ENCODE measurements around the gene CRYL1. TPM values are rescaled to one million over a fixed set of nuclear protein-coding genes. Genes with fewer than 3 reads are reported as not detected.

CRYL1 gene
- total and polyA plus RNA-seq, 9 of the 15 experiments (the other 6 are each of a cell fraction or from before 2014, with no cell fraction given), result 1.0 to 6.9 (median 2.4) TPM

DNA sequence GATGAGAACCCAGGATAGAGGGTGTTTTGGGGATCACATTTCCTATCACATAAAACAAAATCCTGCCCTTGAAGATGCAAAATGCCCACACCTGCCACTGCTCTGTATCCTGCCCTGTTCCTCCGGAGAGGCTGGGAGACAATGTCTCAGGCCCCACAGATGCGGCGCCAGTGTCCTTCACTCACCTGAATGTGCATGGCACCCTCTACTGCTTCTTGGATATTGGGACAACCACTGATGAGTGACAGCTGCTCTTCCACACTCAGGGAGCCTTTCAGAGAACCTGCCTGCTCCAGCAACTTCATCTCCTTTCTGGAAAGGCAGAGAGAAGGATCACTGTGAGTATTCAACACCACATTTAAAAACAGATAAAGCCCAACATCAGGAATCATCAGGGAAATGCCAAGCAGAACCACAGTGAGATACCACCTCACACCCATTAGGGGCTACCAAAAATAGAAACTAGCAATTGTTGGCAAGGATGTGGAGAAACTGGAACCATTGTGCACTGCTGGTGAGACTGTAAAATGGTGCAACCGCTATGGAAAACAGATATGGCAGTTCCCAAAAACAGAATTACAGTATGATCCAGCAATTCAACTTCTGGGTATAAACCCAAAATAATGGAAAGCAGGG lies 36.4 kb downstream of the CRYL1 start:
- intact Hi-C loops (cut with micrococcal nuclease), result loop anchor here (5.0 kb wide), 2 partner anchors 292 to 307 kb away; no protein-coding TSS in a partner anchor
- no peak for FAIRE-seq
- TF ChIP-seq ZNF263 (CRISPR knock-in tag; IDR thresholded peaks at IDR 0.05; ENCODE audit: borderline replicate concordance), result no peak
- TF ChIP-seq KAT8 (IDR thresholded peaks at IDR 0.05; ENCODE audit: low read depth), result no peak
- TF ChIP-seq TCFL5 (CRISPR knock-in tag; conservative IDR thresholded peaks at IDR 0.05), result no peak
- TF ChIP-seq TAF15 (IDR thresholded peaks at IDR 0.05; ENCODE audit: low read depth, low read length), result no peak
- TF ChIP-seq, protein P1, sequence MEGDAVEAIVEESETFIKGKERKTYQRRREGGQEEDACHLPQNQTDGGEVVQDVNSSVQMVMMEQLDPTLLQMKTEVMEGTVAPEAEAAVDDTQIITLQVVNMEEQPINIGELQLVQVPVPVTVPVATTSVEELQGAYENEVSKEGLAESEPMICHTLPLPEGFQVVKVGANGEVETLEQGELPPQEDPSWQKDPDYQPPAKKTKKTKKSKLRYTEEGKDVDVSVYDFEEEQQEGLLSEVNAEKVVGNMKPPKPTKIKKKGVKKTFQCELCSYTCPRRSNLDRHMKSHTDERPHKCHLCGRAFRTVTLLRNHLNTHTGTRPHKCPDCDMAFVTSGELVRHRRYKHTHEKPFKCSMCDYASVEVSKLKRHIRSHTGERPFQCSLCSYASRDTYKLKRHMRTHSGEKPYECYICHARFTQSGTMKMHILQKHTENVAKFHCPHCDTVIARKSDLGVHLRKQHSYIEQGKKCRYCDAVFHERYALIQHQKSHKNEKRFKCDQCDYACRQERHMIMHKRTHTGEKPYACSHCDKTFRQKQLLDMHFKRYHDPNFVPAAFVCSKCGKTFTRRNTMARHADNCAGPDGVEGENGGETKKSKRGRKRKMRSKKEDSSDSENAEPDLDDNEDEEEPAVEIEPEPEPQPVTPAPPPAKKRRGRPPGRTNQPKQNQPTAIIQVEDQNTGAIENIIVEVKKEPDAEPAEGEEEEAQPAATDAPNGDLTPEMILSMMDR (IDR thresholded peaks at IDR 0.05 in 2 of 3, conservative IDR thresholded peaks at IDR 0.05 in 1 of 3; ENCODE audit: insufficient read depth in 2 of 3, low read depth in 1 of 3, low read length in 3 of 3), result peak in 1 of 3 experiments; percentile 31; a peak in 1 of 6 replicates
- no peak for TF ChIP-seq ZNF253 (CRISPR knock-in tag; conservative IDR thresholded peaks at IDR 0.05)
- no peak for TF ChIP-seq MAFG (tag; conservative IDR thresholded peaks at IDR 0.05)
- TF ChIP-seq, protein P2, sequence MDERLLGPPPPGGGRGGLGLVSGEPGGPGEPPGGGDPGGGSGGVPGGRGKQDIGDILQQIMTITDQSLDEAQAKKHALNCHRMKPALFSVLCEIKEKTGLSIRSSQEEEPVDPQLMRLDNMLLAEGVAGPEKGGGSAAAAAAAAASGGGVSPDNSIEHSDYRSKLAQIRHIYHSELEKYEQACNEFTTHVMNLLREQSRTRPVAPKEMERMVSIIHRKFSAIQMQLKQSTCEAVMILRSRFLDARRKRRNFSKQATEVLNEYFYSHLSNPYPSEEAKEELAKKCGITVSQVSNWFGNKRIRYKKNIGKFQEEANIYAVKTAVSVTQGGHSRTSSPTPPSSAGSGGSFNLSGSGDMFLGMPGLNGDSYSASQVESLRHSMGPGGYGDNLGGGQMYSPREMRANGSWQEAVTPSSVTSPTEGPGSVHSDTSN (CRISPR knock-in tag; IDR thresholded peaks at IDR 0.05; ENCODE audit: low read depth), result 0 out of 2 replicates have a peak, but pooled peaks have one; percentile 7
- TF ChIP-seq, protein P2 (tag; conservative IDR thresholded peaks at IDR 0.05; ENCODE audit: low read depth), result no peak
- TF ChIP-seq, protein P3, sequence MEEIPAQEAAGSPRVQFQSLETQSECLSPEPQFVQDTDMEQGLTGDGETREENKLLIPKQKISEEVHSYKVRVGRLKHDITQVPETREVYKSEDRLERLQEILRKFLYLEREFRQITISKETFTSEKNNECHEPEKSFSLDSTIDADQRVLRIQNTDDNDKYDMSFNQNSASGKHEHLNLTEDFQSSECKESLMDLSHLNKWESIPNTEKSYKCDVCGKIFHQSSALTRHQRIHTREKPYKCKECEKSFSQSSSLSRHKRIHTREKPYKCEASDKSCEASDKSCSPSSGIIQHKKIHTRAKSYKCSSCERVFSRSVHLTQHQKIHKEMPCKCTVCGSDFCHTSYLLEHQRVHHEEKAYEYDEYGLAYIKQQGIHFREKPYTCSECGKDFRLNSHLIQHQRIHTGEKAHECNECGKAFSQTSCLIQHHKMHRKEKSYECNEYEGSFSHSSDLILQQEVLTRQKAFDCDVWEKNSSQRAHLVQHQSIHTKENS (CRISPR knock-in tag; IDR thresholded peaks at IDR 0.05), result no peak
- no peak for TF ChIP-seq RBBP5 (IDR thresholded peaks at IDR 0.05; ENCODE audit: borderline replicate concordance, insufficient read depth, low read length, poor library complexity, severe bottlenecking)
- no peak for TF ChIP-seq SIRT6 (IDR thresholded peaks at IDR 0.05; ENCODE audit: low read depth, low read length)

More for the DNA sequence above, 36.4 kb downstream of the CRYL1 start:
- ChIA-PET CTCF (ENCODE audit: low intra/inter-chr PET ratio) (no interaction called here), POLR2A (interaction anchor here (0.6 kb wide), 1 partner anchor 329 kb away, joined by 3 read pairs; no protein-coding TSS in a partner anchor)
- Histone ChIP-seq H3K4me1 (replicated peaks in 1 of 2; ENCODE audit: control insufficient read depth in 2 of 2, insufficient read depth in 2 of 2, low read length in 2 of 2) (no peaks in the 10 kb centered on the region), H3K9me1 (ENCODE audit: control insufficient read depth, insufficient read depth, low read length) (no peaks in the 10 kb centered on the region), H3K9ac (ENCODE audit: insufficient read depth in 1 of 2, low read depth in 2 of 2, low read length in 2 of 2) (no peak overlapping the region), H3K4me3 (no peak overlapping the region), H3K79me2 (ENCODE audit: control insufficient read depth, insufficient read depth, low read length) (no peaks in the 10 kb centered on the region), H3K36me3 (ENCODE audit: control insufficient read depth, insufficient read depth, low read length) (no peaks in the 10 kb centered on the region), H4K20me1 (replicated peaks; ENCODE audit: control insufficient read depth, insufficient read depth, low read length) (0 out of 2 replicates have a peak, but pooled peaks cover 4% of the 10 kb centered on the region), H2AFZ (ENCODE audit: low read depth, low read length) (no peak overlapping the region), H3K27ac (ENCODE audit: extremely low read depth, low read depth, low read length) (no peak overlapping the region), H3K9me3 (replicated peaks; ENCODE audit: control insufficient read depth, insufficient read depth, low read depth, low read length) (no peaks in the 10 kb centered on the region), H3K27me3 (ENCODE audit: control insufficient read depth in 2 of 2, insufficient read depth in 2 of 2, low read length in 2 of 2) (no peaks in the 10 kb centered on the region), H3K4me2 (ENCODE audit: insufficient read depth, low read length) (no peak overlapping the region)
- DNase-seq (ENCODE audit: extremely low read depth in 1 of 4, low spot score in 3 of 4), result no peak
- peak; percentile 51; the same call in 2 of the 3 replicates for ATAC-seq
- WGBS (ENCODE audit: insufficient coverage, low coverage, missing lambda C conversion rate), result 4% methylated on average over 4 of the region's 4 CpGs
- in situ Hi-C loops (cut with MboI), result no loop called here
- no TSS peak for BruUV-seq (replicated peaks)

All from K562 (cell line).